HG03139 (cell line): ENCODE measurements around the gene REEP6.
"Not testable (repeated sequence)": the region's sequence is repeated elsewhere in the genome, so short reads cannot be mapped to it uniquely, and the experiment has no call there.

Experiments
- ATAC-seq: cut with Tn5 transposase; IDR thresholded peaks from one replicate; pipeline ENCODE4 v1.9.1; 2021; ENCODE audit not compliant: unreplicated experiment

REEP6 gene

DNA sequence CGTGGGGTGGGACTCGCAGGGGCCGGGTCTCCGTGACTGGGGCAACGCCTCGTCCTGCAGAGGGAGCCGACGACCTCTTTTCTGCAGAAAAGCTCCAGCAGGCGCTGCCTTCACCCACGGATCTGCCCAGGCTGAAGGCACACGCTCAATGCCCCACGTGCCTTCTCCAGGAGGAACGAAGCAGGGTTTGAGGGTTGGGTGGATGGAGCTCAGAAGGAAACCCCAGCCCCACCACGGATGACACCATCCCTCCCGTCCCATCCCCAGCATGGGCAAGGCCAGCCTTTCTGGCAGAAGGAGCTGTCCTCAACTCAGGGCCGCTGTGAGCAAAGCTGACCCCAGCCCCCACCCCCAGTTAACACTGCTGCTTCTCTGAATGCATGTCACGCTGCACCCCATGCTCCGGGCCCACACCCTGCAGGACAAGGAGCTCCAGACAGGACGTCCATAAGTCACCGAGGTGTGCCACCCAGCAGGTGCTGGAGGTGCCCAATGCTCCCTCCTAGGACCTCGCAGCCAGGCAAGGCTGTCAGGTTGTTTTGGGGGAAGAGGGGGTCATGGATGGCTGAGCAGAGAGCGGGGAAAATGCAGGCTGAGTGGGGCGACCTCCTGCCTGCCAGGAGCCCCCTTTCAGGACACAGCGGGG, 19.3 kb upstream of the REEP6 start:
- ATAC-seq: no peak

DNA sequence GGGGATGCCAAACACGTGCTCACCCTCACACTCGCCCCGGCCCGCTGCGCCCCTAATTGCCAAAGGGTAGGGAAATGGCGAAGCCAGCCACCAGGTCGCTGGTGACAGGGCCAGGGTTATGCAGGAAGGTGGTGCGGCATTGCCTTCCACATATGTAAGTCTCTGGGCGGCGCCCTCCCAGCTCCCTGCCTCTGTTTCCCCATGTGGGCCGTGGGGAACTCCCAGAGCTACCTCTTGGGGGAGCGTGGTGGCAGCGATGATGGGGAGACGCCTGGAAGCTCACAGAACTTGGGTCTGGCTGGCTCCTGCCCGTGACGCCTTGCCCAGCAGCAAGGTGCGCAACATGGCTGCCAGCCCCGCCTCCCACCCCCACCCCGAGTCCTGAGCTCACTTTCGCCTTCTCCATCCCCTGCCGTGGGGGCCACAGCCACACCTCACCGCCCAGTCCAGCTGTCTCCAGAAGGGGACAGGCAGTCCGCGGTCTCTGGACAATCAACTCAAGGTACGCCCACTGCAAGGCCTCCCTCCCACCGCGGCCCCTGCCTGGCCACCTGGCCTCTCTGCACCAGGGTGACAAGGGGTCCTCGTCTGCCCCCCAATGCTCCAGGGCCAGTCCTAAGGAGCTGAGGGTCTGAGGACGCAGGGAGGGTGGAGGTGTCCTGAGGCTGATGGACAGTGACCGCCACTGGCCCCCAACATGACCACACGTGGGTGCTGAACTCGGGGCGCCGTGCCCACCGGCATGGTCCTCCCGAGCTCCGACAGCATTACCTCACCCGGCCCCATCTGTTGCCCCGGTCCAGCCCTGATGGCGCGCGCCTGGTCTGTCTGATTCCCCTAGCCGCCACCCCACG, 18.5 kb upstream of the REEP6 start:
- ATAC-seq: no peak

DNA sequence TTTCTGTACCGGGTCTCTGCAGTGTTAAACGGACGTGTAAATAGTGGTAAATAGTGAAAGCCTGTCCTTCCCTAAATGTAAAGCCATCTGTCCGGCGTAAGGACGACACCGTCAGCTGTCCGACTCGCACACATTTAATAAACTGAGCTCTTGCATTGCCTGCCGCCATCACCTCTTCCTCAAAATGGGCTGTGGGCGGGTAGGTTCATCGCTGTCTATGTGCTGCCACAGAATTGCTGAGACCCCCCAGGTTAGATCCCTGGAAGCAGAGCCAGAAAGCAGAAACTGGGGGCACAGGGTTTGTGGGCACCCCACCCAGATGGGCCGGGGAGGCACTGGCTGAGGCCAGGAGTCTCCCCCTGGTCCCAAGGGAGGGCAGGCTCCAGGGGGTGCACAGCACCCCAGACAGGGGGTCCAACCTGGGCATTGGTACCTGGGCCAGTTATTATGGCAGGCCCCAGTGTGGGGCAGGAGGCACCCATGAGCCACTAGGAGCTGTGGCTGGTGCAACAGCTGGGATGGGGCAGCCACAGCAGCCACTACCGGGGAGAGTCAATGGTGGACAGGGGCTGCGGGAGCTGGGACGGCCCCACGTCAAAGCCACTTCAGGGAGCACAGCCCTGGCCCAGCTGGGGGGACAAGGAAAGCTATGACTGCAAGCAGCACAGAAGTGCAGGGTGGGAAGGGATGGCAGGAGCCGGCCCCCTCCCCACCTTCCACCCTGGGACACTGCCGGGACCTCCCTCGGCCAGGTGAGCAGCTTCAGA, 17.7 kb upstream of the REEP6 start:
- no peak for ATAC-seq

DNA sequence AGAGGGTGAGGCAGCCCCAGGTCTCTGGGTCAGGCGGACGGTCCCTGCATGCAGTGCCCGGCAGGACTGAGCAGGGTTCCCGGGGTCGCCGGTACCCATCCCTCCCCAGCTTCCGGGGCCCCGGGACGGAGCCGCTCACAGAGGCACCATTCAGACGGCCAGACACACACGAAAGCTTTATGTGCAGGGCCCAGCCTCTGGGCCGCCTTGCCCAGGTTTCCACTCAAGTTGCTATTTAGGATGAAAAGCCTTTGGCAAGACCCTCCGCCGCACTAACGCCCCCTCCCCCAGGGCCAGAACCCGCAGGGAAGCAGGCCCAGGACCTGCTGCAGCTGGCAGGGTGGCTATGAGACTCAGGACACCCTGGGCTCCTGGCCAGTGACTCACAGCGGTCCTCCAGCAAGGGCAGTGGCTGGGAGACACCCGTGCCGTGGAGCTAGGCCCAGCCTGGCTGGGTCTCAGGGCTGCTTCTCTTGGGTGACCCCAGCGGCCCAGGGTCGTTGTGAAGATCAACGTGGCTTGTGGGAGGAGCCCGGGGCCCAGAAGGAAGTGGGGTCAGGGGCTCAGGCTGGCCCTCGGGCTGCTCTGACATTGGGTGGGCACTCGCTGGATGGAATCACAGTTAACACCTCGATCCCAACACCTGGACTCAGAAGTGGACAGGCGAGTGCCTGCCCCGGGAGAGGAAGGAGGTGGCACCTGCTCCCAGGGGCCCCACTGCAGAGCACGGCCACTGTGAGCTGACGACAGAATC, 16.8 kb upstream of the REEP6 start:
- ATAC-seq: no peak

DNA sequence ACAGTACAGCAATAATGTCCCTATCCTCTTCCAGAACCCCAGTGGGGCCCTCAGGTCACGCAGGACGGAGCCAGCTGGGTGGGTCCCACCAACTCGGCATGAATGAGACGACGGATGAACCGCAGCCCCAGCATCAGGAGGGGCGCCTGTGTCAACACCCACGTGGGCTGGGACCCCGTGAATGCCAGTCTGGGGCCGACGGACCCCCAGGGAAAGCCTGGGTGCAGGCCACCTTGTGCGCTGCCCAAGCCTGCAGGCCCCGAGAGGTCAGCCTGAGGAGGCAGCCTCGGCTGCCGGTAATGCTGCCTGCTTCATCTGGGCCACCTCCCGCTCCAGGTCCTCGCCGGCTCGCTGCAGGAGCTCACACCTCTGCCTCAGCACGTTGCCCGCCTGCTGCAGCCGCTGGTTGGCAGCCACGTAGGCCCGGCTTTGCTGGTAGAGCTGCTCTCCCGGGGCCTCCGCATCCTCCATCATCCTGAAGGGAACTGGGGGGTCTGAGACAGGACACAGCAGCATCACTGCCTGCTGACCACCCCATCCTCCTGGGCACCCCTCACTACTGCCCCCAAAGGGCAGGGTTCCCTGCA, 16.1 kb upstream of the REEP6 start:
- ATAC-seq: no peak

DNA sequence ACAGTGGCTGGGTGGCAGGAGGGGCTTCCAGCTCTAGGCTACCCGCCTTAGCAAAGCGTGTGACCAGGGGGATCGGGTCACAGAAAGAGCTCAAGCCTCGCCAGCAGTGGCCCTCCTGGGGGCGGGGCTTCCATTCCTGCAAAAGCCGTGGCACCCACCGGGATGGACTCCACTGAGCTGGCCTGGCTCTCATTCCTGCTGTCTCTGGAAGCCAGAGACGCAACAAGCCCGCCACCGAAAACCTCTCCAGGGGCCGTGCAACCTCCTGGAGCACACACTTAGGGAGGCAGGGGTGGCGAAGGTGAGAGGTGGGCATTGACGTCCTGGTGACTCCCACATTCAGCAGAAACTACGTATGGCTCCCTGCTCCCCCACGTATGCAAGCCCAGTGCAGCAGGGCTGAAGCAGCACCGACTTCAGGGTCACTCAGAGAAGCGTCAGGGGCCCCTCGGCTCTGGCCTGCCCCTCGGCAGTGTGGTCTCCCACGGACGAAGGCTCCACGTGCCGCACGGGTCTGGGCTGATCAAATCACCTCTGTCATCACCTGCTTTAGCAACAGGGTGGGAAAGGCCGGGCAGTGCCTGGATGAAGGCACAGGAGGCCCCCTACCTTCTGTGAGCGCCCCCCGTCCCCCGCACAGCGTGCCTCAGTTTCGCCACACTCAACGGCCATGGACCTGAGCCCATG, 15.1 kb upstream of the REEP6 start:
- no peak for ATAC-seq

DNA sequence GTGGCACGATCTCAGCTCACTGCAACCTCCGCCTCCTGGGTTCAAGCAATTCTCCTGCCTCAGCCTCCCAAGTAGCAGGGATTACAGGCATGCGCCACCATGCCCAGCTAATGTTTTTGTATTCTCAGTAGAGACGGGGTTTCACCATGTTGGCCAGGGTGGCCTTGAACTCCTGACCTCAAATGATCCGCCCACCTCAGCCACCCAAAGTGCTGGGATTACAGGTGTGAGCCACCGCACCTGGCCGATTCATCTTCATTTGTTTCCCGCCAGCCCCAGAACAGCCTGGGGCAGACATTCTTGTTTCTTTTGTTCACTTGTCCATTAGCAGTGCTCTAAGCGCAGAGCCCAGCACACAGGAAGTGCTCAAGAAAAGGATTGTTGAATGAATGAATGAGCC, 13.9 kb upstream of the REEP6 start:
- ATAC-seq: not testable (repeated sequence)

DNA sequence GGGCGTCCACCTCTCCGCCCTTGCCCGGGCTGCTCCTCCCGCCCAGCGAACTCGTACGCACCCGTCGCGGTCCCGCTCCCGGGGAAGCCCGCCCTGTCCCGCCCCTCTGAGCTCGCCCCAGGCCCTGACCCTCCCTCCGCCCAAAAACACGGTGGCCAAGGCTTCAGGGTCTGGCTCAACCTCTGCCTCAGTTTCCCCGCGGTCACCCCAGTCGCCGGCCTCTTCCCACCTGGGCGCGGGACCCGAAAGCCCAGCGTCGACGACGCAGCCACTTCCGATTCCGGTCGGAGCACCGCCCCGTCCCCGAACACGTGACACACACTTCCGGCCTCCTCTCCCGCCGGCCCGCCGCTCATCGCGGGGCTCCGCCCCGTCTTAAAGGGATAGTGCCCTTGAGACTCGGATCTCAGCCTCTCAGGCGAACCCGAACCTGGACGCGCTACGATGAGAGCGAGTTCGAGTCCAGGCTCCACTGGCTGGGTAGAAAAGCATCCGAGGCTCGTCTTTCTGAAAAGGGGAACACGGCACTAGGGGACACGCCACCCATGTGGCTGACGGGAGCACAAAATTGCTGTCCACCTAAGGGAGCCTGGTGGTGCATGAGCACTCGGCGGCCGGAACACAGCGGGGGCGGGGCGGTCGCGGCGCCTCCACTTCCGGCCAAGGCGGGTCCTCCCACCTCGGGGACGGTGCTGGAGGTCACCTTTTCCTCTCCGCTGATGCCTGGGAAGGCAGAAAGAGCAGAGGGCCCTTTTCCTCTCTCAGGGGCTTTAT, 11.9 kb upstream of the REEP6 start, which contains the start of gene C19orf25:
C19orf25 (minus strand) TSS at position 282 of the 774 bp plus-strand sequence. CDS start 312 bp downstream, outside the sequence.
- ATAC-seq: peak; percentile 69

DNA sequence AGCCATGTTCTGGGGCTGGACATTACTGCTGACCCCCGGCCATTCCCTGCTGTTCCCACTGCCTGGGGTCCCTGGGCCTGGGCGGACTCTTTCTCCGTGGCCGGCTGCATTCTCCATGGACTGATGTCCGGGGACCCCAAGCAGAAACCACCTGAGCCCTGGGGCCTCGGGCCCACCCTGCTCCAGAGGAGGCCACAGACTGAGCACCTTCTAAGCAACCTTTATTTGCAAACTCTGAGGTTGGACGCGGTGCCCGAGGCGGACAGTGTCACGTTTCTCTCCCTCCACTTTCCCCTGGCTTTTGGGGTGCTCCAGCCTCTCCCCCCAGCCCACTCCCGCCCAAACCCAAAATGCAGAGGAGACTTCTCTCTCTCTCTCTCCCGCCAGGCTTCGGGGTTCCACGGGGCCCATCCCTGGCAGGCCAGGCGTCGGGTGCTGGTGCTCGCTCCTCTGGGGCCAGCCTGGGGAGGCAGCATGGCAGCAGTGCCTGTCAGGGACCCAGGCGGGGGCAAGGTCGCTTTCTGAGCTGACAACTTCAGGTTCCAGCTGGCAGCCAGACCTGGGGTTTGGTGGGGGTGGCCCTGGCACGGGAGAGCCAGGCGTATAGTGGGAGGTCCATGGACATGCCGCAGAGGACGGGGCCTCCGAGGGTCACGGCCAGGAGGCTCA, 9.6 kb upstream of the REEP6 start:
- ATAC-seq: no peak

DNA sequence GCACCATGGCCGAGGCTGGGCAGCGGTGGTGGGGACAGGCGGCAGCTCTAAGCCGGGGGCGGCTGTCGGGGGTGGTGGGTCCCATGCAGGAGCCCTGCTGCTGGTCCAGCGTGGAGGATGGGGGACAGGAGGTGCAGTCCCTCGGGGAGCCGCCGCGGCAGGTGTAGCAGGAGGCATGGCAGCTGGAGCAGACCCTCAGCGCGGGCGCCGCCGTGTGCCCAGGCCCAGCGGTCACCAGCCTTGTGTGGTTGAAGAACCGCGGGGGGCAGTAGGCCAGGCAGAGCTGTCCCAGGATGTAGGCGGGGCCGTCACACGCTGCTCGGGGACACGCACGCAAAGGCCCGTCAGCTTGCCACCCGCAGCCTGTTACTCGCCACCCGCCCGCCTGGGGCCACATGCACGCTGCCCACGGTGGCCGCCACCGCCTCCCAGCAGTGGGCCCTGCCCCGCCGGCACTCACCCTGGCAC, 9.1 kb upstream of the REEP6 start:
- ATAC-seq: no peak

DNA sequence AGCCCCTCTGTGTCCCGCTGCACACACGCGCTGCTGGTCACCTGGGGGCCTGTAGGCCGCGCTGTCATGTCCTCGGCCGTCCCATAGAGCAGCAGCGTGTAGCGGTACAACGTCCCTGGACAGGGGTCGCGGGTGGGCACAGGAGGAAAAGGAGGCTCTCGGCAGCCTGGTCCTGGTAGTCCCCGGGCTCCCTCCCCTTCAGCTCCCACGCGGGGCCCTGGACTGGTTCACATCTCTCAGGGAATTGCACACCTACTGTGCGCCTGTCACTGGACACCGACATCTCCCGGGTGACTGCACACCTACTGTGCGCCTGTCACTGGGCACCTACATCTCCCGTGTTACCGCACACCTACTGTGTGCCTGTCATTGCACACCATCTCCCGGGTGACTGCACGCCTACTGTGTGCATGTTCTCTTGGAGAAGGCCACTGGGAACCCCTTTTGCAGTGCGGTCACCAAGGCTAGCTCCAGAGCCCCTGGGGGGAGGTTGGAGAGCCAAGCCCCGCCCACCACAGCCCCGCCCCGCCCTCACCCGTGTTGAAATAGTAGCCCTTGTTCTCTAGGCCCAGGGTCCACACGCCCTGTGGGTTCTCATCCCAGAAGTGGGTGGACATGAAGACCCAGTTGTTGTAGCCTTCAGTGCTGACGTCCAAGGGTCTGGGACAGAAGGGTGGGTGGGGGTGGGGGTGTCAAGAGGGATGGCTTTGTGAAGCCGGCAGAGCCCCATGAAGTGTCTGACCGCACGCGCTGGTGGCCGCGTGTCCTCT, 8.4 kb upstream of the REEP6 start:
- ATAC-seq: no peak

DNA sequence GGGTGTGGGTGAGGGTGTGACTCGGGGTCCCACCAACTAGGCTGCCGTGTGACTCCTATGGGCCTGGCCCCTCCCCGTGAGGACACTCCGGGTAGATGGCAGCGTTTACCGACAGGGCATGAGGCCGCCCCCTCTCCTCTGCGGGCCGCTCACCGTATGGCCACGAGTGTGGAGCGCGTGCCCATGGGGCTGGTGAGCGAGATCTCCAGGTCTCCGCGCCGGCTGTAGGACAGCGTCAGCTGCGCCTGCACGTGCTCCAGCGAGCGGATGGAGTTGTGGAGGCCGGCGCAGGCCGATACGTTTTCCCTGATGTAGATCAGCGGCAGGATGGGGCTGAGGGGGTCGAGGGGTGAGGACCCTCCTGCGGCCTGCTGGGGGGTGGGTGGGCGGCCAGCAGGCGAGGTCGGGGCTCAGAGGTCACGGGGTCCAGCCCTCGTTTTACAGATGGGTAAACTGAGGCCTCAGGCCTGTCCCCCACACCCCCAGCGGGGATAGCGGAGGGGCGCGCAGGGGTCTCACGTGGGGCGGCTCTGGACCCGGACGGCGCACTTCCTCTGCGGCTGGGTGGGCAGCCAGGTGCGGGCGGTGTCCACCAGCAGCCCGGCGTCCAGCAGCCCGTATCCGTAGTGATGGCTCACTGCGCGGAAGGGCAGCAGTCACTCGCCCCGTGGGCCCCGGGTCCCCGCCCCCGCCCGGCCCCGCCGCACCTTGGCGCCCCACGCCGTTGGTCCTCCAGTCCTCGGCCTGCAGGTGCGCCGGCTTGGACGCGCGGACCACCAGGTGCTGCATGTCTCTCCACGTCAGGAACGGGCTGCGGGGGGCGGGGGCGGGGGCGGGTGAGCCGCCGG, 7.6 kb upstream of the REEP6 start:
- ATAC-seq: no peak

DNA sequence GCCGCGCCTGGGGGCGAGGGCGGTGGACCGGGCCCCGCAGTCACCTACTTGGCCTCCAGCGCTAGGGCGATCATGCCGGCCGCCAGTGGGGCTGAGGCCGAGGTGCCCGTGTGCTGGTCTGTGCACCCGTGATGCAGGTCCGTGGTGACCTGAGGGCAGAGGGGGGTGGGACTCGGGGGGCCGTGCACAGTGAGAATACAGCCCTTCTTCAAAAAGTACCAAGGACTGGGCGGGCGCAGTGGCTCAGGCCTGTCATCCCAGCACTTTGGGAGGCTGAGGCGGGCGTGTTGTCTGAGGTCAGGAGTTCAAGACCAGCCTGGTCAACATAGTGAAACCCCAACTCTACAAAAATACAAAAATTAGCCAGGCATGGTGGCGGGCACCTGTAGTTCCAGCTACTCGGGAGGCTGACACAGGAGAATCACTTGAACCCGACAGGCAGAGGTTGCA, 7.0 kb upstream of the REEP6 start:
- ATAC-seq: no peak

DNA sequence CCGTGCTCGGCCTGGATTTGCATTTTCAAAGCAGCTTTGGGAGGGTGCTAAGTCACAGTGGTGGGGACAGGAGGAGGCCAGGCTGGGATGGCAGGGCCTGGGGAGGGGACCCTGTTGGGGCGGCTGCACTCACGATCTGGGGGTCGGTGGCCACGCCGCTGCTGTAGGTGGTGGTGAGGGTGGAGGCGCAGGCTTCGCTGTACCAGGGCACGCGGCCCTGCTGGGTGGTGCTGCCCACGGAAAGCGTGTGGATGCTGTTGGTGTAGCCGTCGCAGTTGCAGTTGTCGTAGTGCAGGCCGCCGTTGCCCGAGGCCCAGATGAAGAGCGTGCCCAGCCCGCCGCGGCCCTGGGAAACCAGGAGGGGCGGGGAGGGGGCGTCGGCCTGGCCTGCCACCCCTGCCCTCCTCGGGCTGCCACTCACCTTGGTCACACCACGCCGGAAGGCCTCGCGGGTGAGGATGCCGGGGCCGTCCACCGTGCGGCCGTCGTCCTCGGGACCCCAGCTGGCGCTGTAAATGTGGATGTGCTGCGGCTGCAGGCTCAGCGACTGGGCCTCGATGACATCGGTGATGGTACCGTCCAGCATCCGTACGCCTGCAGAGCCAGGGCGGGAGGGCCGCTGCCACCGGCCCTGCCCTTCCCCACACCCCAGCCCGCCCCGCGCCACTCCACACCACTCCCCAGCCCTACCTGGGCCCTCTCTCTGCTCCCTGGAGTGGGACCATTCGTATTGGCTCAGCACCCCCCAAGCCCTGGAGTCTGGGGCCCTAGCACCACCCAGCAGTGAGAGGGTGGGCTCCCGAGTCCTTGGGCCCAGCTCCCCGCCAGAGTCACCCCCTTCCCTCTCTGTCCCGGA, 4.0 kb upstream of the REEP6 start:
- no peak for ATAC-seq

DNA sequence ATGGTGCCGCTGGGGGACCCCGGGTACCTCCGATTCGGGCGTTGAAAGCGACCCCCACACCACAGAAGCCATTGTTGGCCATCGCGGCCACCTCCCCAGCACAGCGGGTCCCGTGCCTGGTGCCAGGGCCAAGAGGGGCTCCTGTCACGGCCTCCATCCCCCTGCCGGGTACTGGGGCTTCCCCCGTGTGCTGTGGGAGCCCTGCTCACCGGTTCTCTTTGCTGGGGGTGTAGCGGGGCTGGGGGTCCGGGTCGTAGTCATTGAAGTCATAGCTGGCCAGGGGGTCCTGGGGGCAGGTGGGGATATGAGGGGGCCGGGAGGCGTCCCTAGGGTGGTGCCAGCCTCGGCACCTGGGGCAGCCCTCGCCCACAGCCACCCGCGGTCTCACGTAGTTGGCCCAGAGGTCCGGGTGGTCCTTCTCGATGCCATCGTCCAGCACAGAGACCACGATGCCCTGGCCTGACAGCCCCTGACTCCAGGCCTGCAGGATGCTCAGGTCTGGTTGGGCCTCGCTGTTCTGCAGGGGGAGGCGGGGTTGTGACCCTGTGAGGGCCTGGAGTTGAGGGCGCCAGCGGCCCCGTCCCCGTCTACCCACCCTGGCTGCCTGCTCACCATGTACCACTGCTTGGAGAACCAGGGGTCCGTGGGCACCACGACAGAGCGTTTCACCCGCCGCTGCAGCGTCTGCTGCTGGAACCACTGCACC, 3.3 kb upstream of the REEP6 start:
- no peak for ATAC-seq
